GM12878 (cell line): ENCODE results near the gene CD2BP2. TPM values are rescaled to one million over a fixed set of nuclear protein-coding genes. Genes with fewer than 3 reads are reported as not detected.

Experiments used
- ATAC-seq: fragments of 200-7000 bp; cut with Tn5 transposase; 3 replicates; pipeline ENCODE4 v1.9.1; 2020; ENCODE audit warnings: mild to moderate bottlenecking, moderate library complexity
- BruUV-seq: library from RNA; stranded (reverse); fragments of 400-500 nt; replicated peaks from 2 replicates; lab custom pipeline; 2021; lab: Mats Ljungman, UMichigan
- CTCF ChIA-PET: fragments of 300-600 bp; sonication (Branson Sonifier 250); formaldehyde crosslinking; extraction: SDS; loops from one replicate; lab custom pipeline; 2021; ENCODE audit warnings: inconsistent platforms; lab: Yijun Ruan, JAX
- POLR2A ChIA-PET: fragments of 350-600 bp; formaldehyde crosslinking; extraction: SDS; loops from one replicate; lab custom pipeline; 2021; ENCODE audit warnings: inconsistent platforms; lab: Charles Lee
- RAD21 ChIA-PET: fragments of 300-600 bp; sonication (Branson Sonifier 250); formaldehyde crosslinking; loops from one replicate; lab custom pipeline; 2023; ENCODE audit warnings: antibody characterized with exemption; ENCODE audit not compliant: unreplicated experiment; lab: Charles Lee
- SMC1A ChIA-PET: fragments of 300-600 bp; sonication (Branson Sonifier 250); formaldehyde crosslinking; loops from one replicate; lab custom pipeline; 2023; ENCODE audit not compliant: unreplicated experiment, uncharacterized antibody; lab: Charles Lee
- DNase-seq: peaks from one replicate; pipeline ENCODE4 v3.0.0-alpha.2; 2011; ENCODE audit warnings: low read depth, low spot score
- FAIRE-seq: peaks from 3 replicates; lab custom pipeline; 2011; peaks lifted over from hg19 to GRCh38; lab: Jason Lieb, UNC
- H2AFZ ChIP-seq: 2 replicates; pipeline ENCODE4 v1.6.0; 2011; ENCODE audit warnings: low read depth, low read length, control low read depth; ENCODE audit not compliant: control insufficient read depth
- H3K27ac ChIP-seq: 2 replicates; pipeline ENCODE4 v1.5.1; 2011; ENCODE audit warnings: control low read depth; ENCODE audit not compliant: control insufficient read depth, insufficient read depth
- H3K27me3 ChIP-seq, 2 experiments: replicated peaks in 1 of 2; 2 replicates each; pipeline versions ENCODE4 v1.6.0 to v1.6.1; 2011; ENCODE audit warnings: low read length in 1 of 2; ENCODE audit not compliant: control insufficient read depth in 2 of 2, insufficient read depth in 2 of 2
- H3K36me3 ChIP-seq, 2 experiments: 2 replicates each; pipeline ENCODE4 v1.5.1; 2011; ENCODE audit warnings: low read length in 1 of 2; ENCODE audit not compliant: control insufficient read depth in 2 of 2, insufficient read depth in 2 of 2
- H3K4me1 ChIP-seq: 2 replicates; pipeline ENCODE4 v1.6.1; 2011; ENCODE audit warnings: mild to moderate bottlenecking, low read length, moderate library complexity, mixed read lengths; ENCODE audit not compliant: control insufficient read depth, insufficient read depth
- H3K4me2 ChIP-seq: 2 replicates; pipeline ENCODE4 v1.6.0; 2011; ENCODE audit warnings: control low read depth; ENCODE audit not compliant: control insufficient read depth, insufficient read depth
- H3K4me3 ChIP-seq: fragments of 200-600 bp; sonication (generic); 2 replicates; pipeline ENCODE4 v1.5.1; 2016
- H3K79me2 ChIP-seq: 2 replicates; pipeline ENCODE4 v1.6.0; 2011; ENCODE audit warnings: low read length; ENCODE audit not compliant: control insufficient read depth, insufficient read depth
- H3K9ac ChIP-seq: 2 replicates; pipeline ENCODE4 v1.8.0; 2011; ENCODE audit warnings: low read length, control low read depth, mixed read lengths; ENCODE audit not compliant: control insufficient read depth, insufficient read depth
- H3K9me3 ChIP-seq: replicated peaks from 3 replicates; pipeline ENCODE4 v1.5.1; 2011; ENCODE audit warnings: mild to moderate bottlenecking, low read length; ENCODE audit not compliant: control insufficient read depth, insufficient read depth
- H4K20me1 ChIP-seq: 2 replicates; pipeline ENCODE4 v1.6.0; 2011; ENCODE audit not compliant: control insufficient read depth, insufficient read depth
- BMI1 ChIP-seq: fragments of 450-650 bp; IDR thresholded peaks from 2 replicates; pipeline ENCODE4 v1.6.1; 2016; ENCODE audit warnings: mild to moderate bottlenecking, moderate library complexity, borderline replicate concordance
- GATAD2B ChIP-seq: fragments of 450-650 bp; conservative IDR thresholded peaks from 2 replicates; pipeline ENCODE4 v1.6.1; 2017; ENCODE audit warnings: low read depth, mild to moderate bottlenecking, moderate library complexity
- LARP7 ChIP-seq: fragments of 450-650 bp; IDR thresholded peaks from 2 replicates; pipeline ENCODE4 v1.6.1; 2017; ENCODE audit warnings: mild to moderate bottlenecking
- SREBF1 ChIP-seq: IDR thresholded peaks from 2 replicates; pipeline ENCODE4 v1.6.1; 2012; ENCODE audit warnings: mild to moderate bottlenecking, low read length
- STAT1 ChIP-seq: fragments of 450-650 bp; conservative IDR thresholded peaks from 2 replicates; pipeline ENCODE4 v1.6.1; 2014; ENCODE audit warnings: antibody characterized with exemption, mild to moderate bottlenecking
- TCF12 ChIP-seq: IDR thresholded peaks from 2 replicates; pipeline ENCODE4 v1.6.1; 2011; ENCODE audit warnings: low read depth, mild to moderate bottlenecking, low read length
- YY1 ChIP-seq: IDR thresholded peaks from 2 replicates; pipeline ENCODE4 v1.6.1; 2011; ENCODE audit warnings: low read depth, mild to moderate bottlenecking, low read length
- ZSCAN29 ChIP-seq: fragments of 450-650 bp; IDR thresholded peaks from 2 replicates; pipeline ENCODE4 v1.6.1; 2017; ENCODE audit warnings: mild to moderate bottlenecking, moderate library complexity
- WGBS: methylation state at CpG from one replicate; pipeline ENCODE4 v1.1.6; 2016; ENCODE audit warnings: low lambda C conversion rate; ENCODE audit not compliant: insufficient replicate concordance, insufficient coverage; ENCODE audit errors: missing lambda C conversion rate; 5-methylcytosine and 5-hydroxymethylcytosine counted together
- in situ Hi-C: fragments of 300-500 bp; cut with MboI; formaldehyde crosslinking; loops from 9 replicates; pipeline ENCODE4 v1.14.3; 2018; ENCODE audit warnings: mixed read lengths
- intact Hi-C: fragments of 100-400 bp; cut with micrococcal nuclease; formaldehyde crosslinking; loops from one replicate; pipeline ENCODE4 v1.14.2; 2022; ENCODE audit not compliant: unreplicated experiment
- polyA plus RNA-seq, 11 experiments: library from polyadenylated mRNA; depleted of rRNA in 4 of 11; unstranded in 6 of 11; stranded (reverse) in 5 of 11; fragments of >200 nt; fragmentation: Nextera tagmentation in 4 of 11; fragmentation: Illumina TruSeq in 1 of 11; extraction: Ambion mirVana in 4 of 11; extraction: Trizol in 1 of 11; gene quantifications; 1 replicate in 1 of 11; 2 replicates in 10 of 11; pipeline versions ENCODE4 v1.2.1 to v1.2.3, GENCODE V29; 2011 to 2016; ENCODE audit warnings: inconsistent platforms in 2 of 11, missing spikeins in 2 of 11, low read depth in 1 of 11
- total RNA-seq, 4 experiments: library from RNA; depleted of rRNA in 3 of 4; stranded (reverse); fragments of >200 nt in 3 of 4; fragmentation: Illumina TruSeq in 1 of 4; extraction: Trizol in 1 of 4; gene quantifications; 2 replicates each; pipeline versions ENCODE4 v1.2.1 to v1.2.3, GENCODE V29; 2013 to 2021

CD2BP2 gene
- total and polyA plus RNA-seq, 10 of the 15 experiments (the other 5 are each of a cell fraction or from before 2014, with no cell fraction given): 3.3 to 47.9 (median 31.8) TPM

DNA sequence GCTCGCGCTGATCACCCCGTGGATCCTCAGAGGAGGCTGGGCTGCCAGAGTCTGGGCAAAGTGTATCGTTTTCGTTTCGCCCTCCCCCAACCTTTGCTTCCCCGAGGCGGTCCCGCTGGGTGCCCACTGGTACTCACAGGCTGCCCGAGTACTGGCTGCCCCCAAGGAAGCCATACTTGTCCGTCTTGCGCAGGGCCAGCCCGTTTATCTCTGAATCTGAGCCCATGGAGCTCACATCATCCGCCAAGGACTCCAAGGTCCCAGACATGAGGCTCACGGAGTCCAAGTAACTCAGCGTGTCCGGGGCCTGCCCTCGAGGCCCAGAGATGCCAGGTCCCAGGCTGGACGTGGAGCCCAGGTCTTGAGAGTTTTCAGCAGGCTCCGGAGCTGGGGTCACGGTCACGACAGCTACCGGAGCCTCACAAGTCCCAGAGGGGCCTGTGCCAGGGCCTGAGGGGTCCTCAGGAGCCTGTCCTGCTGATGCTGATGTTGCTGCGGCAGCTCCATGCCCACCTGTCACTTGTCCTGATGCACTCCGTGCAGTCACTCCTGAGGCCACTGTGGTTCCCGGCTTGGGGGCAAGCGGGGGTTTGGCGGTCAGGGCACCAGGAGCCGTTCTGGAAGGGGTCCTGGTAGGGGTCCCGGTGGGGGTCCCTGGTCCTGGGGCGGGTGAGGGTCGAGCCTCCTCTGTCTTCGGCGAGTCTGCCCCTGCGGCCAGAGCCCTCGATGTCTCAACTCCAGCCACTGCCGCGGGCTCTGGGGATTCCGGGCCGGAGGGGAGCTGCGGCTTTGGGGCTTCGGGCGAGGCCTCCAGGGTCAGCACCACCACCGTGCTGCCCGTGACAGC is 14.2 kb upstream of the CD2BP2 start:
- Histone ChIP-seq H3K79me2 (peaks cover 35% of the 10 kb centered on the region), H3K4me1 (peaks cover 16% of the 10 kb centered on the region), H3K4me2 (peak overlapping the region; percentile 98), H3K9ac (peak overlapping the region; percentile 86), H3K4me3 (peak overlapping the region; percentile 97), H3K27me3 (no peaks in the 10 kb centered on the region), H3K36me3 (peaks cover 2 to 4% of the 10 kb centered on the region in 2 experiments; a peak in 2 of 4 replicates), H4K20me1 (peaks cover 14% of the 10 kb centered on the region), H3K9me3 (no peaks in the 10 kb centered on the region), H2AFZ (no peak overlapping the region), H3K27ac (peak overlapping the region; percentile 64)
- ChIA-PET POLR2A (interaction anchor here (0.7 to 2.1 kb wide), 8 partner anchors 9 to 263 kb away, joined by 3 to 8 read pairs (median 4); partner anchors contain the start of gene DCTPP1), SMC1A (interaction anchor here (1.1 to 3.5 kb wide), 4 partner anchors 12 to 39 kb away, joined by 4 to 15 read pairs (median 4); partner anchors contain the start of genes CD2BP2 and ZNF771), RAD21 (interaction anchor here (0.6 to 3.8 kb wide), 7 partner anchors 9 to 260 kb away, joined by 3 to 33 read pairs (median 5); partner anchors contain the start of genes CD2BP2, SEPTIN1, ZNF747 and ZNF771), CTCF (interaction anchor here (0.6 to 9.0 kb wide), 8 partner anchors 13 to 277 kb away, joined by 3 to 70 read pairs (median 4); partner anchors contain the start of gene ZNF771)
- WGBS: under 1% methylated on average over 33 of the region's 45 CpGs
- intact Hi-C loops (no loop called here), in situ Hi-C loops (no loop called here)
- ATAC-seq (no peak), DNase-seq (no peak), FAIRE-seq (no peak)
- no TSS peak for BruUV-seq
- TF ChIP-seq GATAD2B: no peak
- TF ChIP-seq STAT1: no peak
- 0 out of 2 replicates have a peak, but pooled peaks have one; percentile 6 for TF ChIP-seq YY1
- TF ChIP-seq LARP7: 0 out of 2 replicates have a peak, but pooled peaks have one; percentile 18
- no peak for TF ChIP-seq BMI1
- no peak for TF ChIP-seq SREBF1
- no peak for TF ChIP-seq ZSCAN29
- TF ChIP-seq TCF12: no peak
